Measurements from ENCODE around the gene GPR179. TPM values are rescaled to one million over a fixed set of nuclear protein-coding genes. Genes with fewer than 3 reads are reported as not detected.
A peak's percentile ranks its signal among the peaks of the same experiment; 100 is the strongest.

The GPR179 gene
- total RNA-seq, 4 donors from 2014 or later: 0.13 to 0.18 TPM; not detected in 2

- H3K4me3 ChIP-seq: peak overlapping the region in 1 of 4 donors; percentile 92
- H3K9me3 ChIP-seq: no peaks in the 10 kb centered on the region
- TF ChIP-seq POLR2A (IDR thresholded peaks at IDR 0.05): no peak
- no peak for TF ChIP-seq CTCF (IDR thresholded peaks at IDR 0.05)
- no peaks in the 10 kb centered on the region for H3K27me3 ChIP-seq
- no peaks in the 10 kb centered on the region for H3K36me3 ChIP-seq
- peaks cover 0 to 32% (median 0%) of the 10 kb centered on the region in 4 donors for H3K4me1 ChIP-seq
- DNase-seq: no peak
- no peak overlapping the region for H3K27ac ChIP-seq
Measured at GRCh38 chr17:38353668-38354067, 9.9 kb upstream of the GPR179 start.

GRCh38 chr17:38353086-38353604 lies 9.4 kb upstream of the GPR179 start:
- Histone ChIP-seq H3K4me3 (peak overlapping the region; percentile 88 to 92 (median 90)), H3K27ac (peak overlapping the region in 3 of 4 donors; percentile 83 to 85 (median 83)), H3K4me1 (peaks cover 0 to 32% (median 0%) of the 10 kb centered on the region in 4 donors), H3K36me3 (no peaks in the 10 kb centered on the region), H3K27me3 (no peaks in the 10 kb centered on the region), H3K9me3 (no peaks in the 10 kb centered on the region)
- DNase-seq: no peak
- TF ChIP-seq CTCF (IDR thresholded peaks at IDR 0.05): no peak
- TF ChIP-seq POLR2A (IDR thresholded peaks at IDR 0.05): no peak

- no peaks in the 10 kb centered on the region for H3K9me3 ChIP-seq
- peak overlapping the region; percentile 88 to 92 (median 90) for H3K4me3 ChIP-seq
- DNase-seq: peak; percentile 21 to 59 (median 52)
- H3K27ac ChIP-seq: peak overlapping the region; percentile 81 to 85 (median 83)
- H3K27me3 ChIP-seq: no peaks in the 10 kb centered on the region
- TF ChIP-seq POLR2A (IDR thresholded peaks at IDR 0.05) (no peak), CTCF (IDR thresholded peaks at IDR 0.05) (no peak)
- no peaks in the 10 kb centered on the region for H3K36me3 ChIP-seq
- peaks cover 0 to 32% (median 0%) of the 10 kb centered on the region in 4 donors for H3K4me1 ChIP-seq
Measured at GRCh38 chr17:38352245-38353085, 8.7 kb upstream of the GPR179 start.

GRCh38 chr17:38351412-38352222 lies 7.9 kb upstream of the GPR179 start, which contains the start of gene SOCS7:
Gene SOCS7 (plus strand): TSS chr17:38351844. CDS start chr17:38352053, 209 bp downstream.
- Histone ChIP-seq H3K9me3 (no peaks in the 10 kb centered on the region), H3K4me1 (peaks cover 0 to 32% (median 0%) of the 10 kb centered on the region in 4 donors), H3K27ac (peak within 1 kb of the TSS; percentile 81 to 85 (median 83)), H3K27me3 (no peaks in the 10 kb centered on the region), H3K36me3 (no peaks in the 10 kb centered on the region), H3K4me3 (peak within 1 kb of the TSS; percentile 88 to 92 (median 90))
- TF ChIP-seq POLR2A (IDR thresholded peaks at IDR 0.05): peak; percentile 68 to 69
- TF ChIP-seq CTCF (IDR thresholded peaks at IDR 0.05): no peak
- DNase-seq: peak; percentile 91 to 97 (median 96)

- H3K4me3 ChIP-seq: no peak overlapping the region
- no peak for DNase-seq
- H3K36me3 ChIP-seq: no peaks in the 10 kb centered on the region
- no peak overlapping the region for H3K27ac ChIP-seq
- H3K4me1 ChIP-seq: peaks cover 0 to 28% (median 0%) of the 10 kb centered on the region in 4 donors
- H3K9me3 ChIP-seq: no peaks in the 10 kb centered on the region
- H3K27me3 ChIP-seq: no peaks in the 10 kb centered on the region
- TF ChIP-seq CTCF (IDR thresholded peaks at IDR 0.05) (no peak), POLR2A (IDR thresholded peaks at IDR 0.05) (no peak)
Measured at GRCh38 chr17:38350035-38350434, 6.3 kb upstream of the GPR179 start.
